ENCODE measurements around the gene ITGB4. TPM values are rescaled to one million over a fixed set of nuclear protein-coding genes. Genes with fewer than 3 reads are reported as not detected.

Gene ITGB4
- total and polyA plus RNA-seq, 2 donors (not counting 3 experiments of a cell fraction or from before 2014, with no cell fraction given): 4.2 to 6.7 TPM

- dilution Hi-C loops (cut with MboI; ENCODE audit: extremely low pct_ligation_motif_present, low sequenced_read_pairs) (no loop called here), intact Hi-C loops (cut with micrococcal nuclease) (no loop called here)
- H3K27ac ChIP-seq (ENCODE audit: insufficient read depth, low read depth, low read length): peak overlapping the region; percentile 54
- no peak overlapping the region for H3K4me3 ChIP-seq (replicated peaks in 1 of 3; ENCODE audit: insufficient read depth in 1 of 3, low read depth in 1 of 3, low read length in 3 of 3)
- no peaks in the 10 kb centered on the region for H4K20me1 ChIP-seq (replicated peaks; ENCODE audit: control insufficient read depth, extremely low read depth, insufficient read depth, low read length)
- DNase-seq (ENCODE audit: low read depth, low spot score): no peak
- H3K4me2 ChIP-seq (ENCODE audit: insufficient read depth, low read length): no peak overlapping the region
- no peaks in the 10 kb centered on the region for H3K9me1 ChIP-seq (replicated peaks; ENCODE audit: control insufficient read depth, extremely low read depth, insufficient read depth, low read length)
- POLR2A ChIA-PET: no interaction called here
- no TSS peak for BruUV-seq (replicated peaks)
- no peak overlapping the region for H2AFZ ChIP-seq (ENCODE audit: low read depth, low read length)
- H3K27me3 ChIP-seq (ENCODE audit: control insufficient read depth in 2 of 2, insufficient read depth in 2 of 2, low read length in 2 of 2): no peaks in the 10 kb centered on the region
- no peaks in the 10 kb centered on the region for H3K9me3 ChIP-seq (replicated peaks; ENCODE audit: control insufficient read depth, insufficient read depth, low read length)
- FAIRE-seq: no peak
- no peak overlapping the region for H3K9ac ChIP-seq (replicated peaks; ENCODE audit: extremely low read depth, insufficient read depth, low read length)
- peaks cover 4% of the 10 kb centered on the region for H3K79me2 ChIP-seq (ENCODE audit: control insufficient read depth, insufficient read depth, low read length)
- peaks cover 19 to 35% of the 10 kb centered on the region in 2 experiments for H3K36me3 ChIP-seq (ENCODE audit: control insufficient read depth in 2 of 2, extremely low read depth in 1 of 2, insufficient read depth in 2 of 2, low read length in 2 of 2)
- CTCF ChIA-PET: interaction anchor here (1.1 to 1.6 kb wide), 4 partner anchors 17 to 71 kb away, joined by 4 to 8 read pairs (median 4); no protein-coding TSS in a partner anchor
- TF ChIP-seq POLR2A (IDR thresholded peaks at IDR 0.05; ENCODE audit: low read depth, low read length) (no peak), JUN (IDR thresholded peaks at IDR 0.05; ENCODE audit: borderline replicate concordance, insufficient read depth, insufficient read length, low read depth) (no peak)
- H3K4me1 ChIP-seq (ENCODE audit: control insufficient read depth, extremely low read depth, insufficient read depth, low read length): peaks cover 60% of the 10 kb centered on the region
Measured at GRCh38 chr17:75703191-75703590, 18.1 kb upstream of the ITGB4 start.

- DNase-seq (ENCODE audit: low read depth, low spot score) (peak; percentile 53), FAIRE-seq (peak; percentile 87)
- Histone ChIP-seq H3K79me2 (ENCODE audit: control insufficient read depth, insufficient read depth, low read length) (peaks cover 4% of the 10 kb centered on the region), H3K27me3 (ENCODE audit: control insufficient read depth in 2 of 2, insufficient read depth in 2 of 2, low read length in 2 of 2) (no peaks in the 10 kb centered on the region), H3K4me3 (replicated peaks in 1 of 3; ENCODE audit: insufficient read depth in 1 of 3, low read depth in 1 of 3, low read length in 3 of 3) (no peak overlapping the region), H3K4me2 (ENCODE audit: insufficient read depth, low read length) (peak overlapping the region; percentile 9), H3K9me1 (replicated peaks; ENCODE audit: control insufficient read depth, extremely low read depth, insufficient read depth, low read length) (no peaks in the 10 kb centered on the region), H3K4me1 (ENCODE audit: control insufficient read depth, extremely low read depth, insufficient read depth, low read length) (peaks cover 60% of the 10 kb centered on the region), H3K36me3 (ENCODE audit: control insufficient read depth in 2 of 2, extremely low read depth in 1 of 2, insufficient read depth in 2 of 2, low read length in 2 of 2) (peaks cover 19 to 38% of the 10 kb centered on the region in 2 experiments), H3K9ac (replicated peaks; ENCODE audit: extremely low read depth, insufficient read depth, low read length) (no peak overlapping the region), H2AFZ (ENCODE audit: low read depth, low read length) (no peak overlapping the region), H3K9me3 (replicated peaks; ENCODE audit: control insufficient read depth, insufficient read depth, low read length) (no peaks in the 10 kb centered on the region), H3K27ac (ENCODE audit: insufficient read depth, low read depth, low read length) (peak overlapping the region; percentile 54), H4K20me1 (replicated peaks; ENCODE audit: control insufficient read depth, extremely low read depth, insufficient read depth, low read length) (no peaks in the 10 kb centered on the region)
- dilution Hi-C loops (cut with MboI; ENCODE audit: extremely low pct_ligation_motif_present, low sequenced_read_pairs) (no loop called here), intact Hi-C loops (cut with micrococcal nuclease) (no loop called here)
- TF ChIP-seq JUN (IDR thresholded peaks at IDR 0.05; ENCODE audit: borderline replicate concordance, insufficient read depth, insufficient read length, low read depth): peak; percentile 57
- TF ChIP-seq EZH2 (IDR thresholded peaks at IDR 0.05; ENCODE audit: borderline replicate concordance, low read depth, low read length, severe bottlenecking): no peak
- peak; percentile 91 for TF ChIP-seq FOS (IDR thresholded peaks at IDR 0.05; ENCODE audit: borderline replicate concordance, insufficient read depth, low read length)
- no peak for TF ChIP-seq CTCF (IDR thresholded peaks at IDR 0.05; ENCODE audit: extremely low read depth in 1 of 2, insufficient read depth in 1 of 2, low read depth in 1 of 2, low read length in 2 of 2)
- ChIA-PET CTCF (interaction anchor here (1.1 to 1.6 kb wide), 4 partner anchors 17 to 71 kb away, joined by 4 to 8 read pairs (median 4); no protein-coding TSS in a partner anchor), POLR2A (no interaction called here)
- no TSS peak for BruUV-seq (replicated peaks)
Measured at GRCh38 chr17:75703591-75703990, 17.7 kb upstream of the ITGB4 start.
